ENCODE data around the gene NGB.

DNA sequence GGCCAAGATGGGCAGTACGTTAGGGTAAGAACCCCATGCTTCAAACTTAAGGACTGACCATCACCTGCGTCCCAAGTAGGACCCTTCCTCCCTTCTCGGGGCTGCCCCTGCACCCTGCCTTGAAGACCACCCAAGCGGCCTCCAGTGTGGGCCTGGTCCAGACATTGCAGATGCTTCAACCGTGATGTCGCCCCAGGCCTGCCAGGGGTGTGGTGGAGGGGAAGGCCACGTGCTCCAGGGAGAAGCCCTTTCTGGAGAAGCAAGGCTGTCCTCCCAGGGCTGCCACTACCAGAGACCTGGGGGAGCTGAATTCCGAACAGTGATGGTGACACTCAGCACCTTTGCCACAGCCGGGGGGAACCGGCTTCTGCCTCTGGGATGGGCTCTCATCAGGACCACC is 13.3 kb downstream of the NGB start:
- TF ChIP-seq, protein P1, sequence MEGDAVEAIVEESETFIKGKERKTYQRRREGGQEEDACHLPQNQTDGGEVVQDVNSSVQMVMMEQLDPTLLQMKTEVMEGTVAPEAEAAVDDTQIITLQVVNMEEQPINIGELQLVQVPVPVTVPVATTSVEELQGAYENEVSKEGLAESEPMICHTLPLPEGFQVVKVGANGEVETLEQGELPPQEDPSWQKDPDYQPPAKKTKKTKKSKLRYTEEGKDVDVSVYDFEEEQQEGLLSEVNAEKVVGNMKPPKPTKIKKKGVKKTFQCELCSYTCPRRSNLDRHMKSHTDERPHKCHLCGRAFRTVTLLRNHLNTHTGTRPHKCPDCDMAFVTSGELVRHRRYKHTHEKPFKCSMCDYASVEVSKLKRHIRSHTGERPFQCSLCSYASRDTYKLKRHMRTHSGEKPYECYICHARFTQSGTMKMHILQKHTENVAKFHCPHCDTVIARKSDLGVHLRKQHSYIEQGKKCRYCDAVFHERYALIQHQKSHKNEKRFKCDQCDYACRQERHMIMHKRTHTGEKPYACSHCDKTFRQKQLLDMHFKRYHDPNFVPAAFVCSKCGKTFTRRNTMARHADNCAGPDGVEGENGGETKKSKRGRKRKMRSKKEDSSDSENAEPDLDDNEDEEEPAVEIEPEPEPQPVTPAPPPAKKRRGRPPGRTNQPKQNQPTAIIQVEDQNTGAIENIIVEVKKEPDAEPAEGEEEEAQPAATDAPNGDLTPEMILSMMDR (IDR thresholded peaks at IDR 0.05) = no peak
- no peak for TF ChIP-seq POLR2A (IDR thresholded peaks at IDR 0.05)
